ENCODE results near the gene GSTT4. TPM values are rescaled to one million over a fixed set of nuclear protein-coding genes. Genes with fewer than 3 reads are reported as not detected.
"Not testable (repeated sequence)": the region's sequence is repeated elsewhere in the genome, so short reads cannot be mapped to it uniquely, and the experiment has no call there.

Gene GSTT4
- total RNA-seq, 1 experiment from 2014 or later = not detected

DNA sequence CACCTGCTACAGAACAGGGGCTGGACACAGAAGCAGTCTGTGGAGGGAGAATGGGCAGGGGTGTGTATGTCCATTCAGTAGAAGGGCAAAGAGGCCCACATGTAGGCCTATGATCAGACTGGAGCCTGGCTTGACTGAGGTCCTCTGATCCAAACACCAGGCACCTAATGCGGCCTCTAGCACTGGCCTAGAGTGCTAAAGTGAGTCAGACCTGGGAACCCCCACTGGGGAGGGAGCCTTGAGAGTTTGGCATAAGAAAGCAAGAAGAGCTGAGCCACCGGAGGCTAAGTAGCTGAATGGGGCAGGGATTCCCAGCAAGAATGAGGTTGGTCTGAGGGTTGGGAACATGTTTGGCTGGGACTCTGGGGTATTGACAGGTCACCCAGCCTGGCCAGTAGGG, 53.9 kb downstream of the GSTT4 start:
- H4K20me1 ChIP-seq (ENCODE audit: insufficient read depth); CTCF ChIA-PET; H3K79me2 ChIP-seq (ENCODE audit: low read depth); H3K27ac ChIP-seq; H3K4me1 ChIP-seq (replicated peaks; ENCODE audit: insufficient read depth); H3K9me3 ChIP-seq (ENCODE audit: insufficient read depth, low read depth); DNase-seq; POLR2A ChIA-PET (ENCODE audit: unreplicated experiment); intact Hi-C loops (cut with micrococcal nuclease; ENCODE audit: unreplicated experiment); H3K9me2 ChIP-seq (ENCODE audit: insufficient read depth); H3K36me3 ChIP-seq (ENCODE audit: low read depth); H3K4me2 ChIP-seq; H3K27me3 ChIP-seq (ENCODE audit: insufficient read depth, low read depth); H2AFZ ChIP-seq; H3F3A ChIP-seq (ENCODE audit: insufficient read depth, low read depth); H3K4me3 ChIP-seq; BruUV-seq (replicated peaks): not testable (repeated sequence)

DNA sequence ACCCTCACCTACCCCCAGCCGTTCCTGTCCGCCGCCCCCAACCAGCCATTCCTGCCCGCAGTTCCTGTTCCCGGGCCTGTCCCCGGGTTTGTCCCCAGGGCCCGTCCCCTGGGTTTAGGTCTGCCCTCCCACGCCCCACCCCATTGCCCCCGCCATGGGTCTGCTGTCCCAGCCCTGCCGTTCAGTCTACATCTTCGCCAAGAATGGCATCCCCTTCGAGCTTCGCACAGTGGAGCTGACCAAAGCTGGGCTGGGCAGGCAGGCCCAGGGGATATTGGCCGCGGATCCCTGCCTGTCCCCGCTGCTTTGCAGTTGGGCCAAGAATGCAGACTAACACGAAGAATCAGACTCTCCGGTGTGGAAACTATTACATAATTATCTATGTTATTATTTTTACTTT, 55.5 kb downstream of the GSTT4 start:
- H3K4me1 ChIP-seq (replicated peaks; ENCODE audit: insufficient read depth); H2AFZ ChIP-seq; CTCF ChIA-PET: not testable (repeated sequence)

More for the DNA sequence above, 55.5 kb downstream of the GSTT4 start:
- H3K79me2 ChIP-seq (ENCODE audit: low read depth); H3K4me3 ChIP-seq; H3K9me2 ChIP-seq (ENCODE audit: insufficient read depth); H3K27me3 ChIP-seq (ENCODE audit: insufficient read depth, low read depth); H3K27ac ChIP-seq; POLR2A ChIA-PET (ENCODE audit: unreplicated experiment); H3K9me3 ChIP-seq (ENCODE audit: insufficient read depth, low read depth); intact Hi-C loops (cut with micrococcal nuclease; ENCODE audit: unreplicated experiment); H4K20me1 ChIP-seq (ENCODE audit: insufficient read depth); DNase-seq; H3F3A ChIP-seq (ENCODE audit: insufficient read depth, low read depth); BruUV-seq (replicated peaks); H3K4me2 ChIP-seq; H3K36me3 ChIP-seq (ENCODE audit: low read depth): not testable (repeated sequence)

Other genes starting within 250 kb of the GSTT4 start
- not detected in 2 replicates for gene C22orf15, start 242.5 kb downstream of the GSTT4 start, total RNA-seq (2021)
- 37.0 and 43.5 TPM in 2 replicates for gene CHCHD10, start 237.5 kb downstream of the GSTT4 start, total RNA-seq (2021)
- 2.4 and 3.6 TPM in 2 replicates for gene MMP11, start 232.6 kb downstream of the GSTT4 start, total RNA-seq (2021)
- gene SMARCB1, start 218.5 kb downstream of the GSTT4 start, total RNA-seq (2021) = 61.7 and 80.2 TPM in 2 replicates
- 0.41 and 1.2 TPM in 2 replicates for gene DERL3, start 166.4 kb downstream of the GSTT4 start, total RNA-seq (2021)
- gene SLC2A11, start 147.6 kb downstream of the GSTT4 start, total RNA-seq (2021) = 24.0 and 26.9 TPM in 2 replicates
- gene MIF, start 111.1 kb downstream of the GSTT4 start, total RNA-seq (2021) = 531 and 695 TPM in 2 replicates
- gene GSTT2B, start 44.3 kb downstream of the GSTT4 start, total RNA-seq (2021) = 0.50 TPM in 1 of 2 replicates, not detected in the other
- not detected in 2 replicates for gene DDTL, start 38.6 kb downstream of the GSTT4 start, total RNA-seq (2021)
- gene DDT, start 31.0 kb downstream of the GSTT4 start, total RNA-seq (2021) = 42.0 and 67.9 TPM in 2 replicates
- 0.79 TPM in 1 of 2 replicates, not detected in the other for gene GSTT2, start 25.3 kb downstream of the GSTT4 start, total RNA-seq (2021)
- gene CABIN1, start 5.9 kb upstream of the GSTT4 start, total RNA-seq (2021) = 39.0 and 39.3 TPM in 2 replicates
- 5.5 and 5.7 TPM in 2 replicates for gene SUSD2, start 176.0 kb upstream of the GSTT4 start, total RNA-seq (2021)
- not detected in 2 replicates for gene GGT5, start 239.6 kb upstream of the GSTT4 start, total RNA-seq (2021)

All from PC-9 (cell line).